Measurements from ENCODE around the gene HS6ST1. TPM values are rescaled to one million over a fixed set of nuclear protein-coding genes. Genes with fewer than 3 reads are reported as not detected.

Gene HS6ST1
- polyA plus RNA-seq, 1 donor (not counting 4 experiments of a cell fraction or from before 2014, with no cell fraction given): 6.3 TPM

DNA sequence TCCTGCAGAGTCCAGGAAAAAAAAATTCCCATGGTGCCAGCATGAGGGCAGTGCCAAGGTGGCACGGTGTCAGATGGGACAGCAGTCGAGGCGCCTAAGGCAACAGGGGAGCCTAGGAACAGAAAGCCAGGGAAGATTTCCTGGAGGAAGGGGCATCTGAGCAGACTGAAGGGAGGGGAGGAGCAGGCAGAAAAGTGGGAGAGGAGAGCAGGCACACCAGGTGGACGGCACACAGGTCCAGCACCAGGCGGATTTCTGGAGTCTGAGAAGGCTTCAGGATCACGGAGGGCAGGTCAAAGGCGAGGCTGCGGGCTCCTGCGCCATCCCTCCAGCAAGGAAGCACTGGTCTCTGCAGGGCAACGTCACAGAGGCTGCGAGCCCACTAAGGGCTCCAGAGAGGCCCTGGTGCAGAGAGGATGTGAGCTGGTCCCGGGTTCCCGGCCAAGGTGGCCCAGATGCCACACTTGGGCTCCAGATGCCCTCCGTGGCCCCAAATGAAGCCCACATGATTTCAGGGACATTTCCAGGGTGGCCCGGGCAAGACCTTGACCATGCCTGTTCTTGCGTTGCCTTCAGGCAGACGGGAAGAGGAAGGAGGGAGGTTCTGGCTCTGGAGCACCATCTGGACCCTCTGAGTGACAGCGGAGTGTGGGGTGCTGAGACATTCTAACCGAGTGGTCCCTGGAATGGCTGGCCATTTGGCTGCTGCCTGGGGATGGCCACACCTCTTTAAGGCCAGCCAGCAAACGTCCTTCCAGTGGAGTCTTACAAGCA is 4.1 kb downstream of the HS6ST1 start:
- dilution Hi-C loops (cut with MboI; ENCODE audit: extremely low pct_ligation_motif_present, low sequenced_read_pairs): no loop called here
- Histone ChIP-seq H3K79me2 (ENCODE audit: control insufficient read depth, insufficient read depth, low read length) (peaks cover 82% of the 10 kb centered on the region), H3K4me3 (ENCODE audit: control insufficient read depth in 2 of 3, extremely low read depth in 1 of 3, insufficient read depth in 2 of 3, low read depth in 1 of 3, low read length in 3 of 3) (no peak overlapping the region), H3K27ac (ENCODE audit: control insufficient read depth, insufficient read depth, low read length) (no peak overlapping the region), H3K36me3 (ENCODE audit: control insufficient read depth in 2 of 2, extremely low read depth in 1 of 2, insufficient read depth in 2 of 2, low read length in 2 of 2) (peaks cover 0 to 10% of the 10 kb centered on the region in 2 experiments), H3K4me2 (ENCODE audit: control insufficient read depth, extremely low read depth, insufficient read depth, low read depth, low read length) (no peak overlapping the region), H3K9me1 (ENCODE audit: control insufficient read depth, extremely low read depth, insufficient read depth, low read length) (no peaks in the 10 kb centered on the region), H3K9ac (ENCODE audit: control insufficient read depth, extremely low read depth, insufficient read depth, low read length) (no peak overlapping the region), H3K27me3 (ENCODE audit: control insufficient read depth, extremely low read depth, insufficient read depth, low read length) (no peaks in the 10 kb centered on the region), H4K20me1 (ENCODE audit: control insufficient read depth, extremely low read depth, insufficient read depth, low read length) (peaks cover 50% of the 10 kb centered on the region), H3K9me3 (ENCODE audit: control insufficient read depth, low read depth, low read length) (no peaks in the 10 kb centered on the region), H2AFZ (ENCODE audit: control insufficient read depth, low read length) (no peak overlapping the region), H3K4me1 (ENCODE audit: control insufficient read depth, extremely low read depth, insufficient read depth, low read length) (peaks cover 18% of the 10 kb centered on the region)
- TF ChIP-seq, protein P1, sequence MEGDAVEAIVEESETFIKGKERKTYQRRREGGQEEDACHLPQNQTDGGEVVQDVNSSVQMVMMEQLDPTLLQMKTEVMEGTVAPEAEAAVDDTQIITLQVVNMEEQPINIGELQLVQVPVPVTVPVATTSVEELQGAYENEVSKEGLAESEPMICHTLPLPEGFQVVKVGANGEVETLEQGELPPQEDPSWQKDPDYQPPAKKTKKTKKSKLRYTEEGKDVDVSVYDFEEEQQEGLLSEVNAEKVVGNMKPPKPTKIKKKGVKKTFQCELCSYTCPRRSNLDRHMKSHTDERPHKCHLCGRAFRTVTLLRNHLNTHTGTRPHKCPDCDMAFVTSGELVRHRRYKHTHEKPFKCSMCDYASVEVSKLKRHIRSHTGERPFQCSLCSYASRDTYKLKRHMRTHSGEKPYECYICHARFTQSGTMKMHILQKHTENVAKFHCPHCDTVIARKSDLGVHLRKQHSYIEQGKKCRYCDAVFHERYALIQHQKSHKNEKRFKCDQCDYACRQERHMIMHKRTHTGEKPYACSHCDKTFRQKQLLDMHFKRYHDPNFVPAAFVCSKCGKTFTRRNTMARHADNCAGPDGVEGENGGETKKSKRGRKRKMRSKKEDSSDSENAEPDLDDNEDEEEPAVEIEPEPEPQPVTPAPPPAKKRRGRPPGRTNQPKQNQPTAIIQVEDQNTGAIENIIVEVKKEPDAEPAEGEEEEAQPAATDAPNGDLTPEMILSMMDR (optimal IDR thresholded peaks at IDR 0.05 in 1 of 3, IDR thresholded peaks at IDR 0.05 in 1 of 3, conservative IDR thresholded peaks at IDR 0.05 in 1 of 3; ENCODE audit: extremely low read depth in 1 of 3, insufficient read depth in 2 of 3, low read length in 3 of 3): no peak
- TF ChIP-seq EZH2 (IDR thresholded peaks at IDR 0.05; ENCODE audit: low read length): no peak
- DNase-seq (ENCODE audit: low read depth, low spot score) (no peak), FAIRE-seq (no peak)

DNA sequence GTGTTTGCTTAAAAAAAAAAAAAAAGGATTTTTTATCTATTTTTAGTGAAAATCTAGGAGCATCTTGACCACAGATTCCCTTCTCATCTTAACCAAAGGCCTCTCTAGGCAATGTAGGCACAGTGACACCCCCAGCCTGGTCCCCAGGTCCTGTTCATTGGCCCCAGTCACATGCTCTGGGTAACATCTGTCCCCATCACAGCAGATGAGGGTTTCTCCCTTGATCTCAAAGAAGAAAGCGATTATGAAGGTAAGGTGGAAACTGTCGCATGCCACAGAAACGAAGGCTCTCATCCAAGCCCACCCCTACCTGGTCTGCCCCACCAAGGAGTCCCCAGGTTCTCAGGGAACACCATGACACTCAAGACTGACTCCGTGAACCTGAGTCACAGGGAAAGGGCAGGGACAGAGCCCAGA is 4.7 kb downstream of the HS6ST1 start:
- TF ChIP-seq, protein P1 (optimal IDR thresholded peaks at IDR 0.05 in 1 of 3, IDR thresholded peaks at IDR 0.05 in 1 of 3, conservative IDR thresholded peaks at IDR 0.05 in 1 of 3; ENCODE audit: extremely low read depth in 1 of 3, insufficient read depth in 2 of 3, low read length in 3 of 3): no peak
- TF ChIP-seq EZH2 (IDR thresholded peaks at IDR 0.05; ENCODE audit: low read length): no peak
- Histone ChIP-seq H3K4me2 (ENCODE audit: control insufficient read depth, extremely low read depth, insufficient read depth, low read depth, low read length) (no peak overlapping the region), H3K9ac (ENCODE audit: control insufficient read depth, extremely low read depth, insufficient read depth, low read length) (no peak overlapping the region), H3K27ac (ENCODE audit: control insufficient read depth, insufficient read depth, low read length) (no peak overlapping the region), H3K4me1 (ENCODE audit: control insufficient read depth, extremely low read depth, insufficient read depth, low read length) (peaks cover 18% of the 10 kb centered on the region), H3K9me3 (ENCODE audit: control insufficient read depth, low read depth, low read length) (no peaks in the 10 kb centered on the region), H3K4me3 (ENCODE audit: control insufficient read depth in 2 of 3, extremely low read depth in 1 of 3, insufficient read depth in 2 of 3, low read depth in 1 of 3, low read length in 3 of 3) (no peak overlapping the region), H3K9me1 (ENCODE audit: control insufficient read depth, extremely low read depth, insufficient read depth, low read length) (no peaks in the 10 kb centered on the region), H3K27me3 (ENCODE audit: control insufficient read depth, extremely low read depth, insufficient read depth, low read length) (no peaks in the 10 kb centered on the region), H3K36me3 (ENCODE audit: control insufficient read depth in 2 of 2, extremely low read depth in 1 of 2, insufficient read depth in 2 of 2, low read length in 2 of 2) (peaks cover 0 to 10% of the 10 kb centered on the region in 2 experiments), H4K20me1 (ENCODE audit: control insufficient read depth, extremely low read depth, insufficient read depth, low read length) (peaks cover 50% of the 10 kb centered on the region), H3K79me2 (ENCODE audit: control insufficient read depth, insufficient read depth, low read length) (peaks cover 88% of the 10 kb centered on the region), H2AFZ (ENCODE audit: control insufficient read depth, low read length) (no peak overlapping the region)
- DNase-seq (ENCODE audit: low read depth, low spot score) (no peak), FAIRE-seq (no peak)
- dilution Hi-C loops (cut with MboI; ENCODE audit: extremely low pct_ligation_motif_present, low sequenced_read_pairs): no loop called here
